Measurements from ENCODE around the gene RANBP17.
A peak's percentile ranks its signal among the peaks of the same experiment; 100 is the strongest.

- TF ChIP-seq CTCF (conservative IDR thresholded peaks at IDR 0.05; ENCODE audit: low read depth in 2 of 2) (no peak), EZH2phosphoT487 (IDR thresholded peaks at IDR 0.05; ENCODE audit: unreplicated experiment) (peak; percentile 29), REST (IDR thresholded peaks at IDR 0.05; ENCODE audit: unreplicated experiment) (no peak), POLR2AphosphoS5 (IDR thresholded peaks at IDR 0.05; ENCODE audit: low read depth) (no peak), EZH2 (IDR thresholded peaks at IDR 0.05; ENCODE audit: low read depth, unreplicated experiment) (peak; percentile 64), CREB1 (CRISPR knock-in tag; IDR thresholded peaks at IDR 0.05; ENCODE audit: low read depth) (no peak)
These were observed 449.7 kb downstream of the RANBP17 start for GRCh38 chr5:171311322-171312077.

Data from GM23338 (cell line).